ENCODE measurements around the gene ZNF727. TPM values are rescaled to one million over a fixed set of nuclear protein-coding genes. Genes with fewer than 3 reads are reported as not detected.

ZNF727 gene
- total and polyA plus RNA-seq, 11 donors = 0.19 to 6.2 (median 2.5) TPM; not detected in 2

Other genes starting within 250 kb of the ZNF727 start
- gene ZNF722, start 46.6 kb upstream of the ZNF727 start, total RNA-seq = not detected
- not detected for gene ZNF722, start 46.6 kb upstream of the ZNF727 start, polyA plus RNA-seq
- gene ZNF735, start 161.8 kb downstream of the ZNF727 start, total RNA-seq = not detected
- gene ZNF735, start 161.8 kb downstream of the ZNF727 start, polyA plus RNA-seq = not detected
- gene ZNF679, start 183.0 kb downstream of the ZNF727 start, total RNA-seq = not detected
- gene ZNF679, start 183.0 kb downstream of the ZNF727 start, polyA plus RNA-seq = not detected

Data from heart left ventricle (tissue), 11 donors.